Aorta (tissue), 5 donors: Measurements from ENCODE around the gene KRTAP5-6. TPM values are rescaled to one million over a fixed set of nuclear protein-coding genes. Genes with fewer than 3 reads are reported as not detected.
A peak's percentile ranks its signal among the peaks of the same experiment; 100 is the strongest.

Experiments
- ATAC-seq: fragments of 200-7000 bp; cut with Tn5 transposase; one replicate; pipeline ENCODE4 v1.9.1; 2022; ENCODE audit warnings: moderate library complexity; ENCODE audit not compliant: low FRiP score
- DNase-seq, 2 donors: peaks; one replicate each; pipeline ENCODE4 v3.0.0-alpha.2; 2020
- H3K27ac ChIP-seq, 2 donors: one replicate each; pipeline ENCODE4 v1.5.1; 2013; ENCODE audit warnings: low read length in 2 of 2, mild to moderate bottlenecking in 2 of 2, moderate library complexity in 2 of 2, control low read depth in 1 of 2, inconsistent platforms in 1 of 2, low read depth in 1 of 2
- H3K27me3 ChIP-seq, 2 donors: one replicate each; pipeline ENCODE4 v1.6.1; 2013; ENCODE audit warnings: control low read depth in 1 of 2, low read length in 1 of 2, mild to moderate bottlenecking in 1 of 2, moderate library complexity in 1 of 2; ENCODE audit not compliant: insufficient read depth in 2 of 2, control insufficient read depth in 1 of 2
- H3K36me3 ChIP-seq, 2 donors: one replicate each; pipeline ENCODE4 v1.6.1; 2013; ENCODE audit warnings: control low read depth in 1 of 2, low read length in 1 of 2, mild to moderate bottlenecking in 1 of 2; ENCODE audit not compliant: insufficient read depth in 2 of 2, control insufficient read depth in 1 of 2
- H3K4me1 ChIP-seq, 2 donors: one replicate each; pipeline ENCODE4 v1.6.1; 2013; ENCODE audit warnings: low read length in 2 of 2, control low read depth in 1 of 2, mild to moderate bottlenecking in 1 of 2, moderate library complexity in 1 of 2; ENCODE audit not compliant: insufficient read depth in 2 of 2, control insufficient read depth in 1 of 2
- H3K4me3 ChIP-seq, 2 donors: one replicate each; pipeline ENCODE4 v1.5.1; 2013; ENCODE audit warnings: low read length in 2 of 2, control low read depth in 1 of 2, mild to moderate bottlenecking in 1 of 2
- H3K9me3 ChIP-seq: one replicate; pipeline ENCODE4 v1.6.1; 2013; ENCODE audit warnings: mild to moderate bottlenecking, low read length; ENCODE audit not compliant: control insufficient read depth
- WGBS, 2 donors: extraction: QIAGEN DNeasy Blood & Tissue Kit; methylation state at CpG; one replicate each; pipeline ENCODE4 v1.1.7; 2013; 5-methylcytosine and 5-hydroxymethylcytosine counted together
- intact Hi-C, 2 donors: fragments of 100-400 bp; cut with DNase I; formaldehyde crosslinking; loops; one replicate each; pipeline versions ENCODE4 v1.14.2 to v1.15.0; 2022
- long read RNA-seq, 2 donors: library from polyadenylated mRNA; unstranded; transcript quantifications; one replicate each; pipeline ENCODE4 v2.0.0, GENCODE V29; 2020 to 2021
- polyA plus RNA-seq, 2 donors: library from polyadenylated mRNA; stranded (reverse); fragments of 200-250 nt; gene quantifications; one replicate each; pipeline ENCODE4 v1.2.3, GENCODE V29; 2013
- total RNA-seq, 2 donors: library from RNA; stranded (reverse); fragmentation: NEBNext Ultra II Directional; extraction: Animal tissue kit (Norgen Biotek cat#: 25700); gene quantifications; one replicate each; pipeline ENCODE4 v1.2.1, GENCODE V29; 2021
- donor health status: healthy with polysubstance abuse.
- donor health status: Bipolar disorder and iron deficiency.
- donor health status: DM: no; HTN: no; CAD: no.
- donor health status: DM: no; HTN: no; CAD: no.
- donor health status: DM: yes; HTN: yes; CAD: no.

The KRTAP5-6 gene
- total RNA-seq, result not detected
- polyA plus RNA-seq, result not detected
- long read RNA-seq, donor 1, result 0 reads
- long read RNA-seq, donor 2, result 0 reads

DNA sequence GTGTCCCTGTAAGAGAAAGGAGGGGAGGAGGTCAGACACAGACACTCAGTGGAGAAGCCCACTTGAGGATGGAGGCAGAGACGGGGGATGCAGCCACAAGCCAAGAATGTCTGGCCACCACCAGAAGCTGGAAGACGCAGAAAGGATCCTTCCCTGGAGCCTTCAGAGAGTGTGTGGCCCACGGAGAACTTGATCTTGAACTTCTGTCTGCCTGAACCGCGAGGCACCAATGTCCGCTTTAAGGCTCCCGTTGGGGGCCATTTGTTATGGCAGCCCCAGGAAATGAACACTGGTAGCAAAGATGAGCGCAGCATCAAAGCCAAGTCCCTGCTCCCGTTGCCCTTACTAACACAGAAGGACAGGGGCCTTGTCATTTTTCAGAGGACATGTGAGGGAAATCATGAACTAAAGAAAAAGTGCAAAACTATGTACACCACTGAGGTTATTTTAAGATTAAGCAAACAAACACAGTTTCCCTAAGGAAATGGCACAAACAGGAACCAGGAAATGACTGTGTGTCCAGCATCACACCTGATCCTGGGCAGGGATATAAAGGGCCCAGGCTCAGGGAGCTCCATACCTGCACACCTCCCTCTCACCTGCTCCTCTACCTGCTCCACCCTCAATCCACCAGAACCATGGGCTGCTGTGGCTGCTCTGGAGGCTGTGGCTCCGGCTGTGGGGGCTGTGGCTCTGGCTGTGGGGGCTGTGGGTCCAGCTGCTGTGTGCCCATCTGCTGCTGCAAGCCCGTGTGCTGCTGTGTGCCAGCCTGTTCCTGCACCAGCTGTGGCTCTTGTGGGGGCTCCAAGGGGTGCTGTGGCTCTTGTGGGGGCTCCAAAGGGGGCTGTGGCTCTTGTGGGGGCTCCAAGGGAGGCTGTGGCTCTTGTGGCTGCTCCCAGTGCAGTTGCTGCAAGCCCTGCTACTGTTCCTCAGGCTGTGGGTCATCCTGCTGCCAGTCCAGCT lies at the start of gene KRTAP5-6:
TSS of gene KRTAP5-6 (plus strand) at position 588 of the 963 bp plus-strand sequence. CDS start at position 639, 51 bp downstream.
- Histone ChIP-seq H3K27me3 (no peaks in the 10 kb centered on the region), H3K4me1 (no peaks in the 10 kb centered on the region), H3K36me3 (no peaks in the 10 kb centered on the region), H3K9me3 (no peaks in the 10 kb centered on the region), H3K27ac (no peak within 1 kb of the TSS), H3K4me3 (no peak within 1 kb of the TSS)
- DNase-seq (no peak), ATAC-seq (no peak)
- WGBS, 2 donors, result 93 to 95% methylated on average over 11 of the region's 11 CpGs
- intact Hi-C loops, result loop anchor here (1.0 to 5.0 kb wide), 2 partner anchors 50 to 133 kb away; no protein-coding TSS in a partner anchor

DNA sequence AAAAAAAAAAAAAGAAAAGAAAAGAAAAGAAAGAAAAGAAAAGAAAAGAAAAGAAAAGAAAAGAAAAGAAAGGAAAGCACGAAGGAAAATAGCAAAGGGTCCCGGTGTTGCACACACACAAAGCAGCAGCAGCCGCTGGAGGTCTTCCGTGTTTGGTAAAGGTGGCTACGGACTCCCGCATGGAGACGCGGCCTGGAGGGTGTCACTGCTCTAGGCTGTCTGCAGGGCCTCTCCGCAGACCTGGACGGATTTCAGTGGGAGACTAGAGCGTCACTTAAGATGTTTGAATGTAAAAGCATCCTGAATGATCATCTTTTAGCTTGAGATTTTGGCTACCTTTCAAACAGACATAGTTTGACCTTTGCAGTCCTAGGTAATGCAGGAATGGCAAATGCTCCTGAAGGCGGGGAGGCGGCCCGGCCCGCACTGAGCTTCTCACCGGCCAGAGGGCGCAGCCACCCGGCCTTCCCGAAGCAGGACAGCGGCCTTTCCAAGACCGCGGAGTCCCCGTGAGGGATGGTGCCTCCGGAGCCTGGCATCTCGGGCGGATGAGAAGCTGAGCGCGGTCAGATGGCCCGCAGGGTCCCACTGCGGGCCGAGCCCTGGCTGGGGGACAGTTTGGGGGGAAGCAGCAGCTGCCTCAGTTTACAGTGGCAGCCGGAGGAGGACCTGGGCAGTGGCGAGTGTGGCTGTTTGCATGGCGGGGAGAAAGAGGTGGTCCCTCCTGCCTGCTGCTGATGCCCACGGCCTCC lies 48.9 kb upstream of the KRTAP5-6 start:
- Histone ChIP-seq H3K4me3 (no peak overlapping the region), H3K36me3 (no peaks in the 10 kb centered on the region), H3K27ac (no peak overlapping the region), H3K9me3 (no peaks in the 10 kb centered on the region), H3K4me1 (no peaks in the 10 kb centered on the region), H3K27me3 (no peaks in the 10 kb centered on the region)
- WGBS, 2 donors, result 92 to 93% methylated on average over 34 to 35 of the region's 35 CpGs
- intact Hi-C loops, result no loop called here
- DNase-seq (peak; percentile 40 to 47), ATAC-seq (no peak)

DNA sequence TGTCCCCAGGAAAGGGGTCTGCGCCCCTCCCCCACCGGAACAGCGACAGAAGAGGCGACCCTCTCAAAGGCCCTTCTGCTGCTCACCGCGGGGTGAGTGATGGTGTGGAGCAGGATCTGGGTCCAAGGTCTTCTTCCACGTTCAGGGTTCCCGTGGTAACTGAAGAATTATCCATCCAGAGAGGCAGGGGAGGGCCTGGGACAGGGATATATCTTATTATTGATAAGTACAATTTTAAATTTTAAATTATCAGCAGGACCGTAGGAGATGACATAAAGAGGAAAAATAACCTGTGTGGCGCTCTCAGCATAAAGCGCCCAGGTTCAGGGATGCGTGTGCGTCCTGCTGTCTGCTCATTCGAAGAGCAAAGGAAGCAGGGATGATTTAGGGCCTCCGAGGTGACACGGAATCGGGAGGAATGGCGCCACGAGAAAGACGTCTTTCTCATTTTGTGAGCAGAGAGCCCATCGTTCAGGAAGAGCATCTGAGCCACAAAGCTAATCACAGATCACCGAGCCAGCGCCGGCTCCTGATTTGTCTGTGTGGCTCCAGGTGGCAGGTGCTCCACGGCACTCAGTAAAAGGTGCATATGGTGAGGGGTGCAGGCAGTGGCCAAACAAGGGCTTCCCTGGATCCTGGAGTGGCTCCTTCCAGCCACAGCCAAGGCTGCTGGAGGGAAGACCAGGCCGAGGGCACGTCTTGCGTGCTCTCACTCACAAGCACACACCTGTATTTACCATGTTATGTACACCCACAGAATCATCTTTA lies 48.2 kb upstream of the KRTAP5-6 start:
- Histone ChIP-seq H3K36me3 (no peaks in the 10 kb centered on the region), H3K4me1 (no peaks in the 10 kb centered on the region), H3K4me3 (no peak overlapping the region), H3K27me3 (no peaks in the 10 kb centered on the region), H3K9me3 (no peaks in the 10 kb centered on the region), H3K27ac (no peak overlapping the region)
- DNase-seq (peak; percentile 17 to 65), ATAC-seq (no peak)
- 86 to 90% methylated on average over 28 of the region's 28 CpGs for WGBS, 2 donors
- intact Hi-C loops, result no loop called here

DNA sequence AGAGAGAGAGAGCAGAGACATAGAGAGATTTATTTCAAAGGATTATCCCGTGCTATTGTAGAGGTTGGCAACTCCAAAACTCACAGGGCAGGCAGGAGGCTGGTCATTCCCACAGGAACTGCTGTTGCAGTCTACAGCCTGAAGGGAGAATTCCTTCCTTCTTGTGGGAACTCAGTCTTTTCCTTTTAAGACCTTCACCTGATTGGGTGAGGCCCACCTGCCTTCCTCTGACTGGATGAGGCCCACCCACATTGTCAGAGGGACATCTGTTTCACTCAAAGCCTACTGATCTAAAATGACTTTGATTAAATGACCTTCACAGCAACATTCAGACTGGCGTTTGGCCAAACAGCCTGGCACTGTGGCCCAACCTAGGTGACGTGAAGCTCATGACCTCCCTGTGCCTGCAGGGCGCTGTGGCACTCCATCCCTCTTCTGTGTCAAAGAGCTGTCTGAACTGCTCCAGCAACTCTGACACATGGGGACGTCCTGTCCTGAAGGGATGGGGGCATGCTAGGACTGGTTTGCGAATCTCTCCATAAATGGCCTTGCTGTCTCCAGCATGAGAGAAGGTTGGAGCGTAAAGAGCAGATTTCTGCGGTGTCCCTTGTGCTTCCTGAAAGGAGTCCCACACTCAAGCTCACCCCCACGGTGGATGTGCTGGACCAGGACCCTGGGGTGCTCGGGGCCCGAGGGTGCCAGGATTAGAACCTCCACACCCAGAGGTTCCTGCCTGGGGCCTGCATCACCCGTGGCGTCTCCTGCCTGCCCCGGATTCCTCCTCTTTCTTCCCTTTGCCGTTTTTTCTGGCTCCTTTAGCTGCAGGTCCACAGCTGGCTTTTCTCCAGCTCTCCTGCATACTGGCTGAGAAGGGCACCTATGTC lies 46.7 kb upstream of the KRTAP5-6 start:
- Histone ChIP-seq H3K4me3 (no peak overlapping the region), H3K9me3 (no peaks in the 10 kb centered on the region), H3K27ac (no peak overlapping the region), H3K4me1 (no peaks in the 10 kb centered on the region), H3K27me3 (no peaks in the 10 kb centered on the region), H3K36me3 (no peaks in the 10 kb centered on the region)
- 84 to 86% methylated on average over 15 of the region's 15 CpGs for WGBS, 2 donors
- intact Hi-C loops, result loop anchor here (2.0 to 10.0 kb wide), 3 partner anchors 43 to 505 kb away; partner anchors contain the start of gene SYT8 (in 1 of the 2)
- no peak for ATAC-seq
- peak in 1 of 2 donors; percentile 28 for DNase-seq

GRCh38 chr11:1650918-1651262 lies 46.1 kb upstream of the KRTAP5-6 start:
- H3K4me1 ChIP-seq, result no peaks in the 10 kb centered on the region
- no peak overlapping the region for H3K27ac ChIP-seq
- peak in 1 of 2 donors; percentile 12 for DNase-seq
- H3K36me3 ChIP-seq, result no peaks in the 10 kb centered on the region
- WGBS, 2 donors, result 84 to 87% methylated on average over 5 of the region's 5 CpGs
- H3K27me3 ChIP-seq, result no peaks in the 10 kb centered on the region
- intact Hi-C loops, result loop anchor here (2.0 to 10.0 kb wide), 3 partner anchors 42 to 504 kb away; partner anchors contain the start of gene SYT8 (in 1 of the 2)
- H3K9me3 ChIP-seq, result no peaks in the 10 kb centered on the region
- ATAC-seq, result no peak
- H3K4me3 ChIP-seq, result no peak overlapping the region

- 89 to 90% methylated on average over 7 of the region's 7 CpGs for WGBS, 2 donors
Measured at GRCh38 chr11:1651411-1651980, 45.5 kb upstream of the KRTAP5-6 start.

GRCh38 chr11:1652026-1652425 lies 45.0 kb upstream of the KRTAP5-6 start:
- intact Hi-C loops, result loop anchor here (1.0 to 10.0 kb wide), 3 partner anchors 180 to 503 kb away; partner anchors contain the start of gene SYT8 (in 1 of the 2)
- WGBS, 2 donors, result 78 to 81% methylated on average over 19 of the region's 19 CpGs
- peak in 1 of 2 donors; percentile 33 for DNase-seq

More at GRCh38 chr11:1651411-1651980, 45.5 kb upstream of the KRTAP5-6 start:
- Histone ChIP-seq H3K4me3 (no peak overlapping the region), H3K4me1 (no peaks in the 10 kb centered on the region), H3K27ac (no peak overlapping the region), H3K9me3 (no peaks in the 10 kb centered on the region), H3K36me3 (no peaks in the 10 kb centered on the region), H3K27me3 (no peaks in the 10 kb centered on the region)
- DNase-seq (no peak), ATAC-seq (no peak)
- intact Hi-C loops, result loop anchor here (2.0 to 10.0 kb wide), 3 partner anchors 41 to 503 kb away; partner anchors contain the start of gene SYT8 (in 1 of the 2)

More at GRCh38 chr11:1652026-1652425, 45.0 kb upstream of the KRTAP5-6 start:
- H3K36me3 ChIP-seq, result no peaks in the 10 kb centered on the region
- no peak for ATAC-seq
- no peak overlapping the region for H3K27ac ChIP-seq
- no peak overlapping the region for H3K4me3 ChIP-seq
- H3K9me3 ChIP-seq, result no peaks in the 10 kb centered on the region
- no peaks in the 10 kb centered on the region for H3K4me1 ChIP-seq
- no peaks in the 10 kb centered on the region for H3K27me3 ChIP-seq
